ENCODE data around the gene PRPF19.

Gene PRPF19

DNA sequence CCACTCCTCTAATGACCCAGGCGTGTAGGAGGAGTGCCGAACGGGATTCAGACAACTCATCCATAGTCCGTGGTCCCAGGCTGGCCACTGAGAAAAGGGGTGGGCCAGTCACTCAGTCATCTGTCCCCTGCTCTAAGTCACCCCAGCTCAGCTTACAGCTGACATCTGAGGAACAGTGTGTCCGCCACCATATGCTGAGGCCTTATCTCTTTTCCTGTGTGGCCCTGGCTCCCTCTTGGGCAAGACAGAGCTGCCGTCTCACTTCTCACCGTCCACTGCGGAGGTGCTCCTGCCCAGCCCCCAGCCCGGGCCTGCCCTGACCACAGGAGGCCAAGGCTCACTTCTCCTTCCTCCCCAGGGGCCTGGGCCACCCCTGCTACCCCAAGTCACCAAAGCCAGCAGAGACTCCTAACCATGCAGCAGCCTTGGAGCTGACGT is 57.7 kb downstream of the PRPF19 start:
- Histone ChIP-seq H2AFZ (ENCODE audit: low read depth, low read length) (no peak overlapping the region), H3K27me3 (ENCODE audit: insufficient read depth, low read length, poor library complexity) (no peaks in the 10 kb centered on the region), H3K4me1 (ENCODE audit: insufficient read depth, low read length) (peaks cover 27% of the 10 kb centered on the region), H4K20me1 (ENCODE audit: insufficient read depth, low read length) (peaks cover 30% of the 10 kb centered on the region), H3K9me3 (ENCODE audit: insufficient read depth, low read length, severe bottlenecking) (no peaks in the 10 kb centered on the region), H3K4me3 (ENCODE audit: low read depth in 1 of 2, low read length in 2 of 2) (no peak overlapping the region), H3K4me2 (ENCODE audit: insufficient read depth, low read length) (no peak overlapping the region), H3K9ac (ENCODE audit: low read depth, low read length) (no peak overlapping the region), H3K79me2 (ENCODE audit: insufficient read depth, low read length) (peaks cover 32% of the 10 kb centered on the region), H3K27ac (ENCODE audit: low read length) (no peak overlapping the region), H3K36me3 (ENCODE audit: insufficient read depth, low read length) (peaks cover 62% of the 10 kb centered on the region)
- no peak for ATAC-seq (ENCODE audit: insufficient read depth, low read depth)
- TF ChIP-seq, protein P1, sequence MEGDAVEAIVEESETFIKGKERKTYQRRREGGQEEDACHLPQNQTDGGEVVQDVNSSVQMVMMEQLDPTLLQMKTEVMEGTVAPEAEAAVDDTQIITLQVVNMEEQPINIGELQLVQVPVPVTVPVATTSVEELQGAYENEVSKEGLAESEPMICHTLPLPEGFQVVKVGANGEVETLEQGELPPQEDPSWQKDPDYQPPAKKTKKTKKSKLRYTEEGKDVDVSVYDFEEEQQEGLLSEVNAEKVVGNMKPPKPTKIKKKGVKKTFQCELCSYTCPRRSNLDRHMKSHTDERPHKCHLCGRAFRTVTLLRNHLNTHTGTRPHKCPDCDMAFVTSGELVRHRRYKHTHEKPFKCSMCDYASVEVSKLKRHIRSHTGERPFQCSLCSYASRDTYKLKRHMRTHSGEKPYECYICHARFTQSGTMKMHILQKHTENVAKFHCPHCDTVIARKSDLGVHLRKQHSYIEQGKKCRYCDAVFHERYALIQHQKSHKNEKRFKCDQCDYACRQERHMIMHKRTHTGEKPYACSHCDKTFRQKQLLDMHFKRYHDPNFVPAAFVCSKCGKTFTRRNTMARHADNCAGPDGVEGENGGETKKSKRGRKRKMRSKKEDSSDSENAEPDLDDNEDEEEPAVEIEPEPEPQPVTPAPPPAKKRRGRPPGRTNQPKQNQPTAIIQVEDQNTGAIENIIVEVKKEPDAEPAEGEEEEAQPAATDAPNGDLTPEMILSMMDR (IDR thresholded peaks at IDR 0.05; ENCODE audit: borderline replicate concordance, extremely low read depth, low read length, poor library complexity, severe bottlenecking): no peak
- TF ChIP-seq EZH2 (IDR thresholded peaks at IDR 0.05; ENCODE audit: borderline replicate concordance, low read depth, low read length, severe bottlenecking): no peak
- no peak for DNase-seq

DNA sequence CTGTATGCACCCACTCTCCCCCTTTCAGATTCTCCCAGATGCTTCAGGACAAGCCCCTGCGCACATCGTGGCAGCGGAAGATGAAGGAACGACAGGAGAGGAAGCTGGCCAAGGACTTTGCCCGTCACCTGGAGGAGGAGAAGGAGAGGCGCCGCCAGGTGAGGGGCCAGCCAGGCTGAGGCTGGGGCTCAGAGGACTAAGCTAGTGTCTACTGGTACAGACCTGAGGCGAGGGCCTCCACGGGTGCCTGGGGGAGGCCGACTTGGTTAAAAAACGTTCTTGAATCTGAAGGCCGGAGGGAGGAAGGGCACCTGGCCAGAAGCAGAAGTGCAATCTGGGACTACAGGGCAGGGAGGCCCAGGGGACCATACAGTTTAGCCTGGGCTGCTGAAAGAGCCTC is 58.5 kb downstream of the PRPF19 start:
- H2AFZ ChIP-seq (ENCODE audit: low read depth, low read length): no peak overlapping the region
- H3K27me3 ChIP-seq (ENCODE audit: insufficient read depth, low read length, poor library complexity): no peaks in the 10 kb centered on the region
- DNase-seq (no peak), ATAC-seq (ENCODE audit: insufficient read depth, low read depth) (no peak)
- H3K9ac ChIP-seq (ENCODE audit: low read depth, low read length): no peak overlapping the region
- no peak overlapping the region for H3K27ac ChIP-seq (ENCODE audit: low read length)
- H3K4me1 ChIP-seq (ENCODE audit: insufficient read depth, low read length): peaks cover 35% of the 10 kb centered on the region
- peaks cover 33% of the 10 kb centered on the region for H4K20me1 ChIP-seq (ENCODE audit: insufficient read depth, low read length)
- no peak for TF ChIP-seq EZH2 (IDR thresholded peaks at IDR 0.05; ENCODE audit: borderline replicate concordance, low read depth, low read length, severe bottlenecking)
- TF ChIP-seq, protein P1 (IDR thresholded peaks at IDR 0.05; ENCODE audit: borderline replicate concordance, extremely low read depth, low read length, poor library complexity, severe bottlenecking): no peak
- H3K79me2 ChIP-seq (ENCODE audit: insufficient read depth, low read length): peaks cover 40% of the 10 kb centered on the region
- H3K36me3 ChIP-seq (ENCODE audit: insufficient read depth, low read length): peaks cover 62% of the 10 kb centered on the region
- H3K4me2 ChIP-seq (ENCODE audit: insufficient read depth, low read length): no peak overlapping the region
- H3K9me3 ChIP-seq (ENCODE audit: insufficient read depth, low read length, severe bottlenecking): no peaks in the 10 kb centered on the region
- no peak overlapping the region for H3K4me3 ChIP-seq (ENCODE audit: low read depth in 1 of 2, low read length in 2 of 2)

DNA sequence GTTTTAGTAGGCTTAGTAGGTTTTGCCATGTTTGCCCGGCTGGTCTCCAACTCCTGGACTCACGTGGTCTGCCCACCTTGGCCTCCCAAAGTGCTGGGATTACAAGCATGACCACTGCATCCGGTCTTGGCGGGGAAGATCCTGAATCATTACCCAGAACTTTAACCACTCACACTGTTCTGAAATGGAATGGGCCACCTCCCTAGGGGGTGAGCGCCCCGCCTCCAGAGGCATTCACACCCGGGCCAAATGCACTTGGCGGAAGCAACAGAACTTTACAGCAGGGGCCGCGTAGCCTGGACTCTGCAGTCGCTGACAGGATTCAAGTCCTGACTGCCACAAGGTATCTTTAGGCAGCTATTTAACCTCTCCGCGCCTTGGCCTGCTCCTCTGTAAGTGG is 59.1 kb downstream of the PRPF19 start:
- ATAC-seq (ENCODE audit: insufficient read depth, low read depth): no peak
- TF ChIP-seq, protein P1 (IDR thresholded peaks at IDR 0.05; ENCODE audit: borderline replicate concordance, extremely low read depth, low read length, poor library complexity, severe bottlenecking): no peak
- no peak for TF ChIP-seq EZH2 (IDR thresholded peaks at IDR 0.05; ENCODE audit: borderline replicate concordance, low read depth, low read length, severe bottlenecking)
- no peak overlapping the region for H3K9ac ChIP-seq (ENCODE audit: low read depth, low read length)
- H3K27me3 ChIP-seq (ENCODE audit: insufficient read depth, low read length, poor library complexity): no peaks in the 10 kb centered on the region
- H3K9me3 ChIP-seq (ENCODE audit: insufficient read depth, low read length, severe bottlenecking): no peaks in the 10 kb centered on the region
- H3K79me2 ChIP-seq (ENCODE audit: insufficient read depth, low read length): peaks cover 46% of the 10 kb centered on the region
- H2AFZ ChIP-seq (ENCODE audit: low read depth, low read length): no peak overlapping the region
- H3K4me2 ChIP-seq (ENCODE audit: insufficient read depth, low read length): no peak overlapping the region
- H3K36me3 ChIP-seq (ENCODE audit: insufficient read depth, low read length): peaks cover 62% of the 10 kb centered on the region
- no peak overlapping the region for H3K4me3 ChIP-seq (ENCODE audit: low read depth in 1 of 2, low read length in 2 of 2)
- no peak overlapping the region for H3K27ac ChIP-seq (ENCODE audit: low read length)
- H4K20me1 ChIP-seq (ENCODE audit: insufficient read depth, low read length): peaks cover 33% of the 10 kb centered on the region
- H3K4me1 ChIP-seq (ENCODE audit: insufficient read depth, low read length): peaks cover 36% of the 10 kb centered on the region
- DNase-seq: no peak

DNA sequence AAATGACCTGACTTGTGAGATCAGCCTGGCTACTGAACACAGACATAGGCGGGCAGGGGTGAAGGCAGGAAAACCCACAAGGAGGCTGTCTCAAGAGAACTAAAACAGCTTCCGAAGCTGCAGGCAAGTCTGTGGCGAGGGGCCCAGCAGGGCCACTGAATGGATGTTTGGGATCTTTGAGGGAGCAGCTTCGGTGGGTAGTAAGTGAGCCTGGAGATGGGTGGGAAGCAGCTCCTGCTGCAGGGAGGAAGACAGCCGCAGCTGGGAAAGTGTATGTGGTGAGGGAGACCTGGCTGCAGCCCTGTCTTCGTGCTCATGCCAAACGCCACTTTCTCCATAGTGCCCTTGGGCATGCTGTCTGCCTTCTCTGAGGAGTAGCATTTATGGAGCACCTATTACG is 61.0 kb downstream of the PRPF19 start:
- H3K4me3 ChIP-seq (ENCODE audit: low read depth in 1 of 2, low read length in 2 of 2): peak overlapping the region in 1 of 2 experiments; percentile 90; a peak in 1 of 4 replicates
- peaks cover 33% of the 10 kb centered on the region for H4K20me1 ChIP-seq (ENCODE audit: insufficient read depth, low read length)
- TF ChIP-seq, protein P1 (IDR thresholded peaks at IDR 0.05; ENCODE audit: borderline replicate concordance, extremely low read depth, low read length, poor library complexity, severe bottlenecking): no peak
- TF ChIP-seq EZH2 (IDR thresholded peaks at IDR 0.05; ENCODE audit: borderline replicate concordance, low read depth, low read length, severe bottlenecking): no peak
- peak overlapping the region; percentile 75; the same call in 1 of the 2 replicates for H3K9ac ChIP-seq (ENCODE audit: low read depth, low read length)
- H3K4me2 ChIP-seq (ENCODE audit: insufficient read depth, low read length): peak overlapping the region; percentile 96
- H3K27me3 ChIP-seq (ENCODE audit: insufficient read depth, low read length, poor library complexity): no peaks in the 10 kb centered on the region
- no peak overlapping the region for H2AFZ ChIP-seq (ENCODE audit: low read depth, low read length)
- no peak for ATAC-seq (ENCODE audit: insufficient read depth, low read depth)
- H3K27ac ChIP-seq (ENCODE audit: low read length): no peak overlapping the region
- peaks cover 54% of the 10 kb centered on the region for H3K79me2 ChIP-seq (ENCODE audit: insufficient read depth, low read length)
- H3K9me3 ChIP-seq (ENCODE audit: insufficient read depth, low read length, severe bottlenecking): no peaks in the 10 kb centered on the region
- peaks cover 45% of the 10 kb centered on the region for H3K4me1 ChIP-seq (ENCODE audit: insufficient read depth, low read length)
- H3K36me3 ChIP-seq (ENCODE audit: insufficient read depth, low read length): peaks cover 47% of the 10 kb centered on the region
- no peak for DNase-seq

All from DND-41 (cell line).